Measurements from ENCODE around the gene SCT.

DNA sequence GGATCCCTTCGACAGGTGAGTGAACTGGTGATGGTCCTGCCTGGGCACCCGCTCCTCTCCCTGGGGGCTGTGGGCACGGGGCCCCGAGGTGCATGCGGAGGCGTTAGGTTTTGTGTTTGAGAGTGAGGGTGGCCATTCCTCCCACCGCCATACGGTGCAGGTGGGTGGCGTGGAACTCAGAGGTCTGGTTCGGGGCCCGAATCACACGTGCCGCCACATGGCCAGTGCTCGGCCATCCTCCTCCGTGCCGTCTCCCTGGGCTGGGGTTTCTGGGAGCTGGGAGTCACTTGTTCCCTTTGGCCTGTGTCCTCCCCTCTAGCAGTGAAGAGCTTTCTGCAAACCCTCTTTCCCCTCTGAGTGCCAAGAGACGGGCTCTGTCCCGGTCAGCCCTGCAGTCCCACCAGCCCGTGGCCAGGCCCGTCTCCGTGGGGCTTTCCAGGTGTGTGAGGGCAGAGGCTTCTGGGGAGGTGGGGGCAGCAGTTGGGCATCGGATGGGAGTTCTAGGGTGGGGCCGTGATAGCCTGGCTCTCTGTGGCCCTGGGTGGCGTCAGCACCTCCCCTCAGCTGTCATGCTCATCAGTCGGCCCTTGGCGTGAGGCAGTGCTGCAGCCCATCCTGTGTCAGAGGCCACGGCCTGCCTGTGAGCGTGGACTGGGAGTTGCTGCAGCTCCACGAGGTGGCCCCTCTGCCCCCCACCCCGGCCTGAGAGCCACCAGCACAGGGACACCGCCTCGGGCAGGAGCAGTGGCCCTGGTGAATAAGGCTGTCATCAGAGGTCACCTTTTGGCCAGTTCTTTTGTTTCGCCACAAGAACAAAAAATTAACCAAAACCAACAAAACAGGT, 21.5 kb downstream of the SCT start:
- TF ChIP-seq, protein P1, sequence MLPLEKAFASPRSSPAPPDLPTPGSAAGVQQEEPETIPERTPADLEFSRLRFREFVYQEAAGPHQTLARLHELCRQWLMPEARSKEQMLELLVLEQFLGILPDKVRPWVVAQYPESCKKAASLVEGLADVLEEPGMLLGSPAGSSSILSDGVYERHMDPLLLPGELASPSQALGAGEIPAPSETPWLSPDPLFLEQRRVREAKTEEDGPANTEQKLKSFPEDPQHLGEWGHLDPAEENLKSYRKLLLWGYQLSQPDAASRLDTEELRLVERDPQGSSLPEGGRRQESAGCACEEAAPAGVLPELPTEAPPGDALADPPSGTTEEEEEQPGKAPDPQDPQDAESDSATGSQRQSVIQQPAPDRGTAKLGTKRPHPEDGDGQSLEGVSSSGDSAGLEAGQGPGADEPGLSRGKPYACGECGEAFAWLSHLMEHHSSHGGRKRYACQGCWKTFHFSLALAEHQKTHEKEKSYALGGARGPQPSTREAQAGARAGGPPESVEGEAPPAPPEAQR (CRISPR knock-in tag; IDR thresholded peaks at IDR 0.05), result no peak
- TF ChIP-seq, protein P2, sequence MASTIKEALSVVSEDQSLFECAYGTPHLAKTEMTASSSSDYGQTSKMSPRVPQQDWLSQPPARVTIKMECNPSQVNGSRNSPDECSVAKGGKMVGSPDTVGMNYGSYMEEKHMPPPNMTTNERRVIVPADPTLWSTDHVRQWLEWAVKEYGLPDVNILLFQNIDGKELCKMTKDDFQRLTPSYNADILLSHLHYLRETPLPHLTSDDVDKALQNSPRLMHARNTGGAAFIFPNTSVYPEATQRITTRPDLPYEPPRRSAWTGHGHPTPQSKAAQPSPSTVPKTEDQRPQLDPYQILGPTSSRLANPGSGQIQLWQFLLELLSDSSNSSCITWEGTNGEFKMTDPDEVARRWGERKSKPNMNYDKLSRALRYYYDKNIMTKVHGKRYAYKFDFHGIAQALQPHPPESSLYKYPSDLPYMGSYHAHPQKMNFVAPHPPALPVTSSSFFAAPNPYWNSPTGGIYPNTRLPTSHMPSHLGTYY (CRISPR knock-in tag; IDR thresholded peaks at IDR 0.05), result no peak
- TF ChIP-seq, protein P3, sequence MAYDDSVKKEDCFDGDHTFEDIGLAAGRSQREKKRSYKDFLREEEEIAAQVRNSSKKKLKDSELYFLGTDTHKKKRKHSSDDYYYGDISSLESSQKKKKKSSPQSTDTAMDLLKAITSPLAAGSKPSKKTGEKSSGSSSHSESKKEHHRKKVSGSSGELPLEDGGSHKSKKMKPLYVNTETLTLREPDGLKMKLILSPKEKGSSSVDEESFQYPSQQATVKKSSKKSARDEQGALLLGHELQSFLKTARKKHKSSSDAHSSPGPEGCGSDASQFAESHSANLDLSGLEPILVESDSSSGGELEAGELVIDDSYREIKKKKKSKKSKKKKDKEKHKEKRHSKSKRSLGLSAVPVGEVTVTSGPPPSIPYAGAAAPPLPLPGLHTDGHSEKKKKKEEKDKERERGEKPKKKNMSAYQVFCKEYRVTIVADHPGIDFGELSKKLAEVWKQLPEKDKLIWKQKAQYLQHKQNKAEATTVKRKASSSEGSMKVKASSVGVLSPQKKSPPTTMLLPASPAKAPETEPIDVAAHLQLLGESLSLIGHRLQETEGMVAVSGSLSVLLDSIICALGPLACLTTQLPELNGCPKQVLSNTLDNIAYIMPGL (CRISPR knock-in tag; IDR thresholded peaks at IDR 0.05), result no peak
- TF ChIP-seq, protein P4, sequence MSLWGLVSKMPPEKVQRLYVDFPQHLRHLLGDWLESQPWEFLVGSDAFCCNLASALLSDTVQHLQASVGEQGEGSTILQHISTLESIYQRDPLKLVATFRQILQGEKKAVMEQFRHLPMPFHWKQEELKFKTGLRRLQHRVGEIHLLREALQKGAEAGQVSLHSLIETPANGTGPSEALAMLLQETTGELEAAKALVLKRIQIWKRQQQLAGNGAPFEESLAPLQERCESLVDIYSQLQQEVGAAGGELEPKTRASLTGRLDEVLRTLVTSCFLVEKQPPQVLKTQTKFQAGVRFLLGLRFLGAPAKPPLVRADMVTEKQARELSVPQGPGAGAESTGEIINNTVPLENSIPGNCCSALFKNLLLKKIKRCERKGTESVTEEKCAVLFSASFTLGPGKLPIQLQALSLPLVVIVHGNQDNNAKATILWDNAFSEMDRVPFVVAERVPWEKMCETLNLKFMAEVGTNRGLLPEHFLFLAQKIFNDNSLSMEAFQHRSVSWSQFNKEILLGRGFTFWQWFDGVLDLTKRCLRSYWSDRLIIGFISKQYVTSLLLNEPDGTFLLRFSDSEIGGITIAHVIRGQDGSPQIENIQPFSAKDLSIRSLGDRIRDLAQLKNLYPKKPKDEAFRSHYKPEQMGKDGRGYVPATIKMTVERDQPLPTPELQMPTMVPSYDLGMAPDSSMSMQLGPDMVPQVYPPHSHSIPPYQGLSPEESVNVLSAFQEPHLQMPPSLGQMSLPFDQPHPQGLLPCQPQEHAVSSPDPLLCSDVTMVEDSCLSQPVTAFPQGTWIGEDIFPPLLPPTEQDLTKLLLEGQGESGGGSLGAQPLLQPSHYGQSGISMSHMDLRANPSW (CRISPR knock-in tag; conservative IDR thresholded peaks at IDR 0.05; ENCODE audit: low read depth), result no peak
- TF ChIP-seq, protein P5, sequence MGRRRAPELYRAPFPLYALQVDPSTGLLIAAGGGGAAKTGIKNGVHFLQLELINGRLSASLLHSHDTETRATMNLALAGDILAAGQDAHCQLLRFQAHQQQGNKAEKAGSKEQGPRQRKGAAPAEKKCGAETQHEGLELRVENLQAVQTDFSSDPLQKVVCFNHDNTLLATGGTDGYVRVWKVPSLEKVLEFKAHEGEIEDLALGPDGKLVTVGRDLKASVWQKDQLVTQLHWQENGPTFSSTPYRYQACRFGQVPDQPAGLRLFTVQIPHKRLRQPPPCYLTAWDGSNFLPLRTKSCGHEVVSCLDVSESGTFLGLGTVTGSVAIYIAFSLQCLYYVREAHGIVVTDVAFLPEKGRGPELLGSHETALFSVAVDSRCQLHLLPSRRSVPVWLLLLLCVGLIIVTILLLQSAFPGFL (CRISPR knock-in tag; IDR thresholded peaks at IDR 0.05; ENCODE audit: borderline replicate concordance), result no peak

Data from WTC11 (cell line).